Astrocyte (in vitro differentiated cells and primary cell): ENCODE results near the gene LRRC4C. TPM values are rescaled to one million over a fixed set of nuclear protein-coding genes. Genes with fewer than 3 reads are reported as not detected.
A peak's percentile ranks its signal among the peaks of the same experiment; 100 is the strongest.

Experiments used
- DNase-seq: peaks from one replicate; pipeline ENCODE4 v3.0.0-alpha.2; 2010; ENCODE audit warnings: low read depth
- FAIRE-seq: peaks from 2 replicates; lab custom pipeline; 2011; peaks lifted over from hg19 to GRCh38; lab: Jason Lieb, UNC
- H2AFZ ChIP-seq: 2 replicates; pipeline ENCODE4 v1.6.0; 2012; ENCODE audit warnings: low read depth, low read length, inconsistent platforms
- H3K27ac ChIP-seq: 2 replicates; pipeline ENCODE4 v1.5.1; 2011; ENCODE audit warnings: low read depth, low read length, inconsistent platforms
- H3K27me3 ChIP-seq: 2 replicates; pipeline ENCODE4 v1.6.0; 2011; ENCODE audit warnings: low read length, inconsistent platforms; ENCODE audit not compliant: insufficient read depth
- H3K36me3 ChIP-seq: 2 replicates; pipeline ENCODE4 v1.5.1; 2011; ENCODE audit warnings: low read length, inconsistent platforms; ENCODE audit not compliant: insufficient read depth
- H3K4me1 ChIP-seq: 2 replicates; pipeline ENCODE4 v1.5.1; 2011; ENCODE audit warnings: low read length, inconsistent platforms; ENCODE audit not compliant: insufficient read depth
- H3K4me2 ChIP-seq: 2 replicates; pipeline ENCODE4 v1.6.0; 2012; ENCODE audit warnings: low read length, inconsistent platforms
- H3K4me3 ChIP-seq: 2 replicates; pipeline ENCODE4 v1.5.1; 2011; ENCODE audit warnings: low read depth, mild to moderate bottlenecking, low read length, inconsistent platforms; ENCODE audit not compliant: insufficient read depth
- H3K79me2 ChIP-seq: 2 replicates; pipeline ENCODE4 v1.6.0; 2012; ENCODE audit warnings: mild to moderate bottlenecking, low read length, inconsistent platforms; ENCODE audit not compliant: insufficient read depth
- H3K9ac ChIP-seq: 2 replicates; pipeline ENCODE4 v1.6.0; 2012; ENCODE audit warnings: mild to moderate bottlenecking, low read length, inconsistent platforms
- H3K9me3 ChIP-seq: 2 replicates; pipeline ENCODE4 v1.5.1; 2012; ENCODE audit warnings: low read depth, mild to moderate bottlenecking, low read length, inconsistent platforms; ENCODE audit not compliant: insufficient read depth
- H4K20me1 ChIP-seq: 2 replicates; pipeline ENCODE4 v1.6.0; 2012; ENCODE audit warnings: low read length, inconsistent platforms; ENCODE audit not compliant: insufficient read depth
- H3K27ac Mint-ChIP-seq: one replicate; pipeline ENCODE4 v1.8.0; 2021; ENCODE audit warnings: mild to moderate bottlenecking, mixed read lengths; ENCODE audit not compliant: unreplicated experiment
- H3K27me3 Mint-ChIP-seq: one replicate; pipeline ENCODE4 v1.8.0; 2021; ENCODE audit warnings: low read depth, mixed read lengths; ENCODE audit not compliant: unreplicated experiment
- H3K36me3 Mint-ChIP-seq: one replicate; pipeline ENCODE4 v1.8.0; 2021; ENCODE audit warnings: low read depth, mixed read lengths; ENCODE audit not compliant: unreplicated experiment
- H3K4me1 Mint-ChIP-seq: one replicate; pipeline ENCODE4 v1.8.0; 2021; ENCODE audit warnings: low read depth, mixed read lengths; ENCODE audit not compliant: unreplicated experiment
- H3K4me3 Mint-ChIP-seq: one replicate; pipeline ENCODE4 v1.8.0; 2021; ENCODE audit warnings: mild to moderate bottlenecking, moderate library complexity, mixed read lengths; ENCODE audit not compliant: unreplicated experiment
- H3K9me3 Mint-ChIP-seq: one replicate; pipeline ENCODE4 v1.8.0; 2021; ENCODE audit warnings: mild to moderate bottlenecking, mixed read lengths; ENCODE audit not compliant: unreplicated experiment
- CTCF ChIP-seq: IDR thresholded peaks from 2 replicates; pipeline ENCODE4 v1.5.1; 2011; ENCODE audit warnings: low read depth, mild to moderate bottlenecking, inconsistent platforms, low read length, moderate library complexity; ENCODE audit not compliant: insufficient read depth
- EZH2 ChIP-seq: IDR thresholded peaks from 2 replicates; pipeline ENCODE4 v1.6.1; 2012; ENCODE audit warnings: mild to moderate bottlenecking, low read length, inconsistent platforms; ENCODE audit not compliant: insufficient read depth
- total RNA-seq: library from RNA; stranded (reverse); gene quantifications from 2 replicates; pipeline ENCODE4 v1.2.1, GENCODE V29; 2021

Gene LRRC4C
- total RNA-seq, 1 donor from 2014 or later, result 9.0 TPM

GRCh38 chr11:40338062-40338461 is 1121.4 kb downstream of the LRRC4C start:
- H3K9me3 ChIP-seq, result no peaks in the 10 kb centered on the region
- no peak overlapping the region for H3K4me3 ChIP-seq
- Mint-ChIP-seq H3K27ac (no peak overlapping the region), H3K4me3 (no peak overlapping the region), H3K9me3 (peaks cover 1% of the 10 kb centered on the region), H3K4me1 (peaks cover 7% of the 10 kb centered on the region), H3K27me3 (no peaks in the 10 kb centered on the region), H3K36me3 (no peaks in the 10 kb centered on the region)
- peaks cover 4% of the 10 kb centered on the region for H3K4me1 ChIP-seq
- no peak for FAIRE-seq
- H3K79me2 ChIP-seq, result no peaks in the 10 kb centered on the region
- H2AFZ ChIP-seq, result no peak overlapping the region
- no peak overlapping the region for H3K9ac ChIP-seq
- H3K4me2 ChIP-seq, result no peak overlapping the region
- H3K36me3 ChIP-seq, result no peaks in the 10 kb centered on the region
- H3K27me3 ChIP-seq, result no peaks in the 10 kb centered on the region
- TF ChIP-seq EZH2, result no peak
- no peak for TF ChIP-seq CTCF
- no peaks in the 10 kb centered on the region for H4K20me1 ChIP-seq
- no peak overlapping the region for H3K27ac ChIP-seq
- no peak for DNase-seq

- Mint-ChIP-seq H3K36me3 (no peaks in the 10 kb centered on the region), H3K27me3 (no peaks in the 10 kb centered on the region), H3K27ac (no peak overlapping the region), H3K4me1 (peaks cover 7% of the 10 kb centered on the region), H3K4me3 (no peak overlapping the region), H3K9me3 (peaks cover 1% of the 10 kb centered on the region)
- Histone ChIP-seq H3K9ac (no peak overlapping the region), H3K27me3 (no peaks in the 10 kb centered on the region), H4K20me1 (no peaks in the 10 kb centered on the region), H3K36me3 (no peaks in the 10 kb centered on the region), H3K4me1 (peaks cover 4% of the 10 kb centered on the region), H2AFZ (peak overlapping the region; percentile 20), H3K9me3 (no peaks in the 10 kb centered on the region), H3K4me2 (no peak overlapping the region), H3K79me2 (no peaks in the 10 kb centered on the region), H3K4me3 (no peak overlapping the region), H3K27ac (no peak overlapping the region)
- TF ChIP-seq EZH2 (no peak), CTCF (no peak)
- FAIRE-seq (no peak), DNase-seq (peak; percentile 82)
Observed at GRCh38 chr11:40337118-40337517, 1122.3 kb downstream of the LRRC4C start.

- peak overlapping the region; percentile 80 for H3K27ac ChIP-seq
- Mint-ChIP-seq H3K27me3 (no peaks in the 10 kb centered on the region), H3K36me3 (no peaks in the 10 kb centered on the region), H3K27ac (peak overlapping the region; percentile 99), H3K4me1 (peaks cover 15% of the 10 kb centered on the region), H3K9me3 (no peaks in the 10 kb centered on the region), H3K4me3 (no peak overlapping the region)
- FAIRE-seq (peak; percentile 100), DNase-seq (peak; percentile 100)
- no peaks in the 10 kb centered on the region for H4K20me1 ChIP-seq
- TF ChIP-seq CTCF, result no peak
- no peak for TF ChIP-seq EZH2
- peak overlapping the region; percentile 13 for H2AFZ ChIP-seq
- no peaks in the 10 kb centered on the region for H3K79me2 ChIP-seq
- no peaks in the 10 kb centered on the region for H3K36me3 ChIP-seq
- no peaks in the 10 kb centered on the region for H3K27me3 ChIP-seq
- H3K4me3 ChIP-seq, result no peak overlapping the region
- H3K4me2 ChIP-seq, result peak overlapping the region; percentile 57
- H3K9ac ChIP-seq, result no peak overlapping the region
- peaks cover 8% of the 10 kb centered on the region for H3K4me1 ChIP-seq
- H3K9me3 ChIP-seq, result no peaks in the 10 kb centered on the region
Observed at GRCh38 chr11:40328890-40329614, 1130.4 kb downstream of the LRRC4C start.
